Activated naive CD8-positive, alpha-beta T cell treated with anti-CD3 and anti-CD28 coated beads for 36 hours (primary cell): Measurements from ENCODE around the gene SMARCD3. TPM values are rescaled to one million over a fixed set of nuclear protein-coding genes. Genes with fewer than 3 reads are reported as not detected.

ENCODE experiments used
- DNase-seq: peaks from one replicate; pipeline ENCODE4 v3.0.0; 2021
- H3K27ac Mint-ChIP-seq: one replicate; pipeline ENCODE4 v1.8.0; 2022; ENCODE audit warnings: mild to moderate bottlenecking, moderate library complexity, mixed read lengths
- H3K27me3 Mint-ChIP-seq: one replicate; pipeline ENCODE4 v1.8.0; 2022; ENCODE audit warnings: mild to moderate bottlenecking, mixed read lengths
- H3K36me3 Mint-ChIP-seq: one replicate; pipeline ENCODE4 v1.8.0; 2021; ENCODE audit warnings: mild to moderate bottlenecking, mixed read lengths
- H3K4me1 Mint-ChIP-seq: one replicate; pipeline ENCODE4 v1.8.0; 2021; ENCODE audit warnings: mixed read lengths
- H3K4me3 Mint-ChIP-seq: one replicate; pipeline ENCODE4 v1.8.0; 2022; ENCODE audit warnings: mild to moderate bottlenecking, moderate library complexity, mixed read lengths
- H3K9me3 Mint-ChIP-seq: one replicate; pipeline ENCODE4 v1.8.0; 2022; ENCODE audit warnings: mixed read lengths
- total RNA-seq, 2 experiments: library from RNA; stranded (reverse); gene quantifications; one replicate each; pipeline ENCODE4 v1.2.3, GENCODE V29; 2021

SMARCD3 gene
- total RNA-seq, 2 experiments from 2014 or later, result 4.1 to 4.3 TPM

- Mint-ChIP-seq H3K4me1 (peaks cover 21% of the 10 kb centered on the region), H3K9me3 (no peaks in the 10 kb centered on the region), H3K27ac (no peak overlapping the region), H3K27me3 (no peaks in the 10 kb centered on the region), H3K36me3 (peaks cover 12% of the 10 kb centered on the region), H3K4me3 (no peak overlapping the region)
- no peak for DNase-seq
These were observed 9.3 kb downstream of the SMARCD3 start for GRCh38 chr7:151238924-151239836.

- no peak for DNase-seq
- no peaks in the 10 kb centered on the region for H3K9me3 Mint-ChIP-seq
- peaks cover 22% of the 10 kb centered on the region for H3K4me1 Mint-ChIP-seq
- H3K4me3 Mint-ChIP-seq, result no peak overlapping the region
- no peaks in the 10 kb centered on the region for H3K27me3 Mint-ChIP-seq
- H3K36me3 Mint-ChIP-seq, result peaks cover 18% of the 10 kb centered on the region
- no peak overlapping the region for H3K27ac Mint-ChIP-seq
These were observed 10.2 kb downstream of the SMARCD3 start for GRCh38 chr7:151238190-151238810.

- Mint-ChIP-seq H3K36me3 (peaks cover 25% of the 10 kb centered on the region), H3K4me3 (no peak overlapping the region), H3K9me3 (no peaks in the 10 kb centered on the region), H3K27me3 (no peaks in the 10 kb centered on the region), H3K4me1 (peaks cover 18% of the 10 kb centered on the region), H3K27ac (no peak overlapping the region)
- no peak for DNase-seq
These were observed 11.0 kb downstream of the SMARCD3 start for GRCh38 chr7:151237244-151238189.

GRCh38 chr7:151236406-151236805, 12.1 kb downstream of the SMARCD3 start:
- Mint-ChIP-seq H3K4me3 (no peak overlapping the region), H3K27me3 (no peaks in the 10 kb centered on the region), H3K9me3 (no peaks in the 10 kb centered on the region), H3K4me1 (peaks cover 25% of the 10 kb centered on the region), H3K27ac (no peak overlapping the region), H3K36me3 (peaks cover 25% of the 10 kb centered on the region)
- DNase-seq, result no peak

GRCh38 chr7:151235091-151235787, 13.3 kb downstream of the SMARCD3 start:
- Mint-ChIP-seq H3K27ac (peak overlapping the region; percentile 48), H3K9me3 (no peaks in the 10 kb centered on the region), H3K4me1 (peaks cover 27% of the 10 kb centered on the region), H3K27me3 (no peaks in the 10 kb centered on the region), H3K36me3 (peaks cover 25% of the 10 kb centered on the region), H3K4me3 (no peak overlapping the region)
- no peak for DNase-seq

GRCh38 chr7:151233804-151234203, 14.7 kb downstream of the SMARCD3 start:
- no peaks in the 10 kb centered on the region for H3K9me3 Mint-ChIP-seq
- DNase-seq, result no peak
- H3K36me3 Mint-ChIP-seq, result peaks cover 21% of the 10 kb centered on the region
- peak overlapping the region; percentile 100 for H3K4me3 Mint-ChIP-seq
- peak overlapping the region; percentile 100 for H3K27ac Mint-ChIP-seq
- H3K27me3 Mint-ChIP-seq, result no peaks in the 10 kb centered on the region
- peaks cover 27% of the 10 kb centered on the region for H3K4me1 Mint-ChIP-seq

- H3K27me3 Mint-ChIP-seq, result no peaks in the 10 kb centered on the region
- peaks cover 28% of the 10 kb centered on the region for H3K4me1 Mint-ChIP-seq
- no peaks in the 10 kb centered on the region for H3K9me3 Mint-ChIP-seq
These were observed 15.4 kb downstream of the SMARCD3 start for GRCh38 chr7:151232917-151233701.

GRCh38 chr7:151232091-151232916, 16.2 kb downstream of the SMARCD3 start, which contains the start of gene CHPF2:
CHPF2 (plus strand) TSS chr7:151232483; CDS start chr7:151234012, 1,529 bp downstream.
- Mint-ChIP-seq H3K4me3 (peak within 1 kb of the TSS; percentile 100), H3K9me3 (no peaks in the 10 kb centered on the region), H3K4me1 (peaks cover 34% of the 10 kb centered on the region), H3K27me3 (no peaks in the 10 kb centered on the region), H3K36me3 (peaks cover 21% of the 10 kb centered on the region), H3K27ac (peak within 1 kb of the TSS; percentile 100)
- peak; percentile 92 for DNase-seq

More at GRCh38 chr7:151232917-151233701, 15.4 kb downstream of the SMARCD3 start:
- H3K4me3 Mint-ChIP-seq, result peak overlapping the region; percentile 100
- peaks cover 21% of the 10 kb centered on the region for H3K36me3 Mint-ChIP-seq
- peak; percentile 80 for DNase-seq
- peak overlapping the region; percentile 100 for H3K27ac Mint-ChIP-seq

GRCh38 chr7:151231080-151231479, 17.4 kb downstream of the SMARCD3 start:
- Mint-ChIP-seq H3K27me3 (no peaks in the 10 kb centered on the region), H3K4me3 (no peak overlapping the region), H3K36me3 (peaks cover 25% of the 10 kb centered on the region), H3K4me1 (peaks cover 40% of the 10 kb centered on the region), H3K9me3 (no peaks in the 10 kb centered on the region), H3K27ac (no peak overlapping the region)
- DNase-seq, result no peak

- H3K27ac Mint-ChIP-seq, result no peak overlapping the region
- peaks cover 48% of the 10 kb centered on the region for H3K4me1 Mint-ChIP-seq
- no peaks in the 10 kb centered on the region for H3K27me3 Mint-ChIP-seq
- peaks cover 39% of the 10 kb centered on the region for H3K36me3 Mint-ChIP-seq
- H3K9me3 Mint-ChIP-seq, result no peaks in the 10 kb centered on the region
- H3K4me3 Mint-ChIP-seq, result no peak overlapping the region
- no peak for DNase-seq
These were observed 19.2 kb downstream of the SMARCD3 start for GRCh38 chr7:151229249-151229648.

- Mint-ChIP-seq H3K4me1 (peaks cover 41% of the 10 kb centered on the region), H3K4me3 (peak overlapping the region; percentile 100), H3K27ac (peak overlapping the region; percentile 78), H3K36me3 (peaks cover 37% of the 10 kb centered on the region), H3K27me3 (no peaks in the 10 kb centered on the region), H3K9me3 (no peaks in the 10 kb centered on the region)
- no peak for DNase-seq
These were observed 20.2 kb downstream of the SMARCD3 start for GRCh38 chr7:151228024-151228866.
